ENCODE measurements around the gene LRRFIP1.

GRCh38 chr2:237712477-237713377 is 85.3 kb downstream of the LRRFIP1 start:
- no peak for TF ChIP-seq CTCF (IDR thresholded peaks at IDR 0.05)
- no peak for TF ChIP-seq POLR2A (IDR thresholded peaks at IDR 0.05)
- TF ChIP-seq EP300 (IDR thresholded peaks at IDR 0.05; ENCODE audit: low read depth) = no peak
- TF ChIP-seq POLR2AphosphoS5 (IDR thresholded peaks at IDR 0.05) = no peak
